Lower leg skin (tissue), 4 donors: ENCODE results near the gene RAB43. TPM values are rescaled to one million over a fixed set of nuclear protein-coding genes. Genes with fewer than 3 reads are reported as not detected.

ENCODE experiments used
- DNase-seq, 2 donors: peaks; one replicate each; pipeline ENCODE4 v3.0.0-alpha.2; 2019; ENCODE audit warnings: low spot score in 2 of 2
- H3K4me3 ChIP-seq: fragments of 200-600 bp; sonication (generic); 2 replicates; pipeline ENCODE4 v1.5.1; 2017; ENCODE audit warnings: mild to moderate bottlenecking, low read depth; ENCODE audit not compliant: poor library complexity, severe bottlenecking
- POLR2A ChIP-seq, 2 donors: fragments of 450-650 bp; IDR thresholded peaks; one replicate each; pipeline ENCODE4 v1.6.1; 2016 to 2017; ENCODE audit warnings: antibody characterized with exemption in 2 of 2, mild to moderate bottlenecking in 1 of 2, moderate library complexity in 1 of 2
- WGBS, 2 donors: methylation state at CpG; one replicate each; pipeline ENCODE4 v1.1.5; 2018; 5-methylcytosine and 5-hydroxymethylcytosine counted together
- intact Hi-C: fragments of 100-400 bp; cut with DNase I; formaldehyde crosslinking; loops from one replicate; pipeline ENCODE4 v1.15.0; 2023; ENCODE audit warnings: low total_unique reads
- total RNA-seq, 4 donors: library from RNA; depleted of rRNA; stranded (reverse); fragments of >200 nt; gene quantifications; one replicate each; pipeline ENCODE4 v1.1.0, GENCODE V29; 2016
- TF ChIP-seq, protein P1 (sequence below), 3 donors: fragments of 450-650 bp; IDR thresholded peaks; one replicate each; pipeline ENCODE4 v1.5.1; 2016; ENCODE audit warnings: antibody characterized with exemption in 3 of 3, mild to moderate bottlenecking in 3 of 3, moderate library complexity in 2 of 3

RAB43 gene
- total RNA-seq, 4 donors from 2014 or later, result 5.4 to 12.1 (median 11.2) TPM

DNA sequence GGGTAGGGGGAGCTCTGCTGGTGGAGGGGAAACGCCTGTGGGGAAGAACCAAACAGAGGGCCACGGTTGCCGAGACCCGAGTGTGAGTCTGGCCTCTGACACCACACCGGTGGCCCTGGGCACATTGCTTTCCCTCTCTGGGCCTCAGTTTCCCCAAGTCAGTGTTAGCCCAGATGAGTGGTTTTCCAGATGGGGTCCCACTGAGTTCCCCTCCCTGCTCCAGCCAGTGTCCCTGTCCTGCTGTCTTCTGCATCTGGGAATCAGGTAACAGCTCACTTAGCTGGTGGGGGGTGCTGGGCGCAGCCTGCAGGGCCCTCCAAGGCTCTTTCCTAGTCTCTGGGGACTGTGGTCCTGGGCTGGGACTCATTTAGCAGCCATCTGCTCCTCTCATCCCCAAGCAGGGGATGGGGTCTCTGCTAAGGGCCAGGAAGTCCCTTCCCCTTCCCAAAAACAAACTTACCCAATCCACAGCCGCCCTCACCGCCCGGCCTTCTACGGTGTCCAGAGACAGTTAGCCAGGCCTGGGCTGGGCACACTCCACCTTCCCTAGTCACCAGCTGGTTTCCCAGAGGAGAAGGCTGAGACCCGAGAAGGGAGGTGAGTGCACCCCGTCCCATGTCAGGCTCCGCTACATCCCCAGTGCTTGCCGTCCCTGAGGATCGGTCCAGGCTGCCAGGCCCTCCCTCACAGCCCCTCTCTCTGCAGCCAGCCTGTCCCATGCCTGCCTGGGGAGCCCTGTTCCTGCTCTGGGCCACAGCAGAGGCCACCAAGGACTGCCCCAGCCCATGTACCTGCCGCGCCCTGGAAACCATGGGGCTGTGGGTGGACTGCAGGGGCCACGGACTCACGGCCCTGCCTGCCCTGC is 60.3 kb downstream of the RAB43 start:
- H3K4me3 ChIP-seq, result no peak overlapping the region
- intact Hi-C loops, result no loop called here
- 93% methylated on average over 19 of the region's 19 CpGs for WGBS, 2 donors
- no peak for TF ChIP-seq POLR2A (IDR thresholded peaks at IDR 0.05)
- no peak for DNase-seq

DNA sequence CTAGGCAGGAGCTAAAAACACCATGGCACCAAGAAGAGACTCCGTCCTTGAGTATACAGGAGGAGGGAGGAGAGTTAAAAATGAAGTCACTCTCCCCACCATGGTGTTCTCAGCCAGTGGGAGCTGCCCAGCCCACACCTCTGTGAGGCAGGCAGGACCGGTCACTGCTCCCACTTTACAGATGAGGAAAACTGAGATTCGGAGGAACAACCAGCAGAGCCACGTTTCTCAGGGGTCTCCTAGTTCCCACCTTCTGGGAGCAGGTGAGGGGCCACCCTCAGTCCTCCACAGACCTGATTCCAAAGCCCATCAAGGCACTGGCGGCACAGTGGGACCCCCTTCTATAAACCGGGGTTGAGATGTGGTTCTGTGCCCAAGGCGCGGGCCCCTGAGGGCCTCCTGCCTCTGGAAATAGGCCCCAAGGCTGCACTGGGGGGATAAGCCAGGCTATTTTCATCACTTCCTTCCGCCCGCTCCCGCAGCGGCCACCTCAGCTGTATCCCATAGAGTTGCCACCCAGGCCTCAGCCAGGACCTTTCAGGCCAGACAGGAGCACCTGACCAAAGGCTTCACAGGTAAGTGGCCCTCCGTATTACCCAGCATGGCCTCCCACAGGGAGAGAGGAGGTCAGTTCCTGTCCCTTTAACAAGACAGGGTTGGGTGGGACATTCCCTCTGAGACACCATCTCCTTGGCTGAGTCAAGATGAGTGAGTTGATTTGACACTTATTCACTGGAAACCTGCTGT is 61.2 kb downstream of the RAB43 start, which contains the start of gene GP9:
GP9 (plus strand) TSS at position 504 of the 747 bp plus-strand sequence. CDS start 961 bp downstream, outside the sequence.
- DNase-seq, result no peak
- intact Hi-C loops, result no loop called here
- no peak within 1 kb of the TSS for H3K4me3 ChIP-seq
- WGBS, 2 donors, result 82 to 84% methylated on average over 13 of the region's 13 CpGs
- TF ChIP-seq, protein P1, sequence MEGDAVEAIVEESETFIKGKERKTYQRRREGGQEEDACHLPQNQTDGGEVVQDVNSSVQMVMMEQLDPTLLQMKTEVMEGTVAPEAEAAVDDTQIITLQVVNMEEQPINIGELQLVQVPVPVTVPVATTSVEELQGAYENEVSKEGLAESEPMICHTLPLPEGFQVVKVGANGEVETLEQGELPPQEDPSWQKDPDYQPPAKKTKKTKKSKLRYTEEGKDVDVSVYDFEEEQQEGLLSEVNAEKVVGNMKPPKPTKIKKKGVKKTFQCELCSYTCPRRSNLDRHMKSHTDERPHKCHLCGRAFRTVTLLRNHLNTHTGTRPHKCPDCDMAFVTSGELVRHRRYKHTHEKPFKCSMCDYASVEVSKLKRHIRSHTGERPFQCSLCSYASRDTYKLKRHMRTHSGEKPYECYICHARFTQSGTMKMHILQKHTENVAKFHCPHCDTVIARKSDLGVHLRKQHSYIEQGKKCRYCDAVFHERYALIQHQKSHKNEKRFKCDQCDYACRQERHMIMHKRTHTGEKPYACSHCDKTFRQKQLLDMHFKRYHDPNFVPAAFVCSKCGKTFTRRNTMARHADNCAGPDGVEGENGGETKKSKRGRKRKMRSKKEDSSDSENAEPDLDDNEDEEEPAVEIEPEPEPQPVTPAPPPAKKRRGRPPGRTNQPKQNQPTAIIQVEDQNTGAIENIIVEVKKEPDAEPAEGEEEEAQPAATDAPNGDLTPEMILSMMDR (IDR thresholded peaks at IDR 0.05), result no peak
- TF ChIP-seq POLR2A (IDR thresholded peaks at IDR 0.05), result no peak

DNA sequence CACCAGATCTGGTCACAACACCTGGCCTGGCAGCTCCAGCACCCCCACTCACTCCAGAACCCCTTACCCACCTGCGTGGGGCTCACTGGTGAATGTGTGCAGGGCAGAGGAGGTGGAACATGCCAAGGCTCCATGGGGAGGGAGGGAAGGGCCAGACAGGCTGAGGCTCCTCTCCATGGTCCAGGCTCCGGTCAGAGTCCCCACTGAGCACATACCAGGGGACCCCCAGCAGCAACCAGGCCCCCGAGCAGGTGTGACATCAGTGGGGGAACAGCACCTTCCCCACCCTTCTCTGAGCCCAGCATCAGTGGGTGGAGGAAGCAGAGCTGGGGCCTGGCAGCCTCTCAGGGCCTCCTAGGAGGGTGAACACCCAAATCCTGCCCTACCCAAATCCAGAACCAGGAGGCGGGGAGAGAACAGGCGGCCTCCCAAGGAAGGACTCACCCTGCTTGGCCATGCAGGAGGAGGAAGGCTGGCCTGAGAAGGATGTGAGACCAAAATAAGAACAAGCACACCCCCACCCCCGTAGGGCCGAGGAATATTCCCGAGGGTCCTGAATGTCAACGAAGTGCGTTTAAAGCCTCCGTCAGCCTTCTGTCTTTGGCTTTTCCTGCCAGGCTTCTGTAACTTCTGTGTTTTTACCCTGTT is 62.2 kb downstream of the RAB43 start:
- intact Hi-C loops, result no loop called here
- DNase-seq, result no peak
- 78 to 89% methylated on average over 11 of the region's 11 CpGs for WGBS, 2 donors
- TF ChIP-seq, protein P1 (IDR thresholded peaks at IDR 0.05), result no peak
- no peak for TF ChIP-seq POLR2A (IDR thresholded peaks at IDR 0.05)
- H3K4me3 ChIP-seq, result no peak overlapping the region

DNA sequence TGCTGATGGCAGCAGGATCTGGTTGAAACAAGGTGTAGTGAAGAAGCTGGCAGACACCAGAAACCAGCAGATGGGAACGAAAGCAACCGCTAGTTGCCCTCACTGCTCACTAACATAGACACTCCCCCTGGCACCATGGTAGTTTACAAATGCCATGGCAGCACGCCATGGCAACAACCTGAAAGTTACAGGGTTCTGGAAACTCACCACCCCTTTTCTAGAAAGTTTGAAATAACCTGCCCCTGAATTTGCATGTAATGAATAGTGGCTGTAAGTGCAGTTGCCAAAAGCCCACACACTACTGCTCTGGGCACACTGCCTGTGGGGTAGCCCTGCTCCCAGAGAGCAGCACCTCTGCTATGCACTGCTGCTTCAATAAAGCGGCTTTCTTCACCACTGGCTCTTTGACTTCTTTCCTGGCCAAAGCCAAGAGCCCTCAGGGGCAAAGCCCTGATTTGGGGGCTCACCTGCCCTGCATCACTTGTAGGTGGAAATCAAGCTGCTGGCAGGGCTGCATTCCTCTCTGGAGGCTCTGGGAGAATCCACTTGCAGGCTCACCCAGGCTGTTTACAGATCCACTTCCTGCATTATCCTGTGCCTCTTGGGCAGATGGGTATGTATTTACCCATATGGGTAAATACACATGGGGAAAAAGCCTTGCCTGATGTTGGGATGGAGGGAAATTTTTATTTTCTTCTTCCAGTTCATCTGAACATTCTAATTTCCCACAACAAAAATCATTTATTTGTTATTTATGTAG is 63.0 kb downstream of the RAB43 start:
- TF ChIP-seq, protein P1 (IDR thresholded peaks at IDR 0.05), result no peak
- no peak for TF ChIP-seq POLR2A (IDR thresholded peaks at IDR 0.05)
- H3K4me3 ChIP-seq, result no peak overlapping the region
- WGBS, 2 donors, result 43 to 49% methylated on average over 4 of the region's 4 CpGs
- intact Hi-C loops, result no loop called here
- no peak for DNase-seq

DNA sequence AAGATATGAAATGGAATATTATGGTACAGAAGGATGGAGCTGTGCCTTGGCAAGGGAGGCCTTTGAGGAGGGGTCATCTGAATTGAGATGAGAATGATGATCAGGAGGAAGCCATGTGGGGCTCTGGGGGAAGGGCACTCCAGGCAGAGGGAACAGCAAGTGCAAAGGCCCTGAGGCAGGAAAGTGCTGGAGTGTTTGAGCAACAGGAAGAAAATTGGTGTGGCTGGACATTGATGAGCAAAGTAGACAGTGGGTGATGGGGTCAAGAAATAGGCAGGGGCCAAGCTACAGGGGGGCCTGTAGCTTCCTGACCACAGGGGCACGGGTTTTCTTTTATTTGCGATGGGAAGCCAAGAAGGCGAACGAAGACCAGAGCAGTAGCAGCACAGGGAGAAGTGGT is 64.4 kb downstream of the RAB43 start:
- no peak overlapping the region for H3K4me3 ChIP-seq
- 88 to 90% methylated on average over 4 of the region's 4 CpGs for WGBS, 2 donors

More for the DNA sequence above, 64.4 kb downstream of the RAB43 start:
- intact Hi-C loops, result no loop called here
- TF ChIP-seq, protein P1 (IDR thresholded peaks at IDR 0.05), result no peak
- TF ChIP-seq POLR2A (IDR thresholded peaks at IDR 0.05), result no peak
- DNase-seq, result no peak
